GM18951 (cell line): ENCODE results near the gene CASQ1.

Experiments
- POLR2A ChIP-seq: IDR thresholded peaks from 4 replicates; pipeline ENCODE4 v1.6.1; 2011; ENCODE audit warnings: mild to moderate bottlenecking; ENCODE audit not compliant: insufficient read length, insufficient read depth; ENCODE audit errors: extremely low read depth
- in situ Hi-C: fragments of 300-500 bp; cut with MboI; formaldehyde crosslinking; loops from one replicate; pipeline ENCODE4 v1.12.0; 2022; ENCODE audit warnings: low sequenced_read_pairs, mixed read lengths, inconsistent platforms; ENCODE audit not compliant: unreplicated experiment

Gene CASQ1

DNA sequence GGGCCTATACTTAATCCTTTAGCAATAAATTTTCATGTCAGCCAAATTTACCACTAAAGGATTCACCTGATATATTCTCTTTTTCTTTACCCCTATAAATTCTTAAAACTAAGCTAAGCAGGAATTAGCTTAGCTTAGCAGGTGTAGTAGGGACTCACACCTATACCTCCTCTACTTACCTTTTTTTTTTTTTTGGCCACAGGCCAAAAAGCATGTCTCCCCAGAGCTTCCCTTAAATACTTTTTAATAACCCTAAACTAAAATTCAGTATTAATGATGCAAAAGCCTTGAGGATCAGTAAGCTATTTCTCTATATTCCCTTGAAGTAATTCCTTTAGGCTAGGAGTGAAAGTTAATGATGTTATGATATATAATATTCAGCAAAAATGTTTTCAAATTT, 38.1 kb downstream of the CASQ1 start:
- in situ Hi-C loops, result no loop called here
- TF ChIP-seq POLR2A, result no peak

DNA sequence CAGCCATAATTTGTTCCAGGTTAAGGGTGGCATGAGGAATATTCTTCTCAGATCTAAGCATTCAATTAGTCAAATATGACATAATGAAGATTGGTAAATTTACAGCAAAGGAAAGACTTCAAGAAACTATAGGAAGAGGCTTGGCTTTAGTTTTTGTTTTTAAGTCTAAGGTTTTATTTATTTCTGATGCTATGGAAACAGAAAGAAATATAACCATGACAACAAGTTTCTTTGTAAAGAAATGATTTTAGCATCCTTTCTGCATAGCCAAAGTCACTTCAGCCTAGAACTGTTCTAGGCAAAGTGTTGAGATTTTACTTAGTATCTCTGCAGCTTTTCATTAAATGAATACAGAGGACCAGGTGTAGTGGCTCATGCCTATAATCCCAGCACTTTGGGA, 42.5 kb downstream of the CASQ1 start:
- TF ChIP-seq POLR2A, result no peak
- in situ Hi-C loops, result no loop called here

DNA sequence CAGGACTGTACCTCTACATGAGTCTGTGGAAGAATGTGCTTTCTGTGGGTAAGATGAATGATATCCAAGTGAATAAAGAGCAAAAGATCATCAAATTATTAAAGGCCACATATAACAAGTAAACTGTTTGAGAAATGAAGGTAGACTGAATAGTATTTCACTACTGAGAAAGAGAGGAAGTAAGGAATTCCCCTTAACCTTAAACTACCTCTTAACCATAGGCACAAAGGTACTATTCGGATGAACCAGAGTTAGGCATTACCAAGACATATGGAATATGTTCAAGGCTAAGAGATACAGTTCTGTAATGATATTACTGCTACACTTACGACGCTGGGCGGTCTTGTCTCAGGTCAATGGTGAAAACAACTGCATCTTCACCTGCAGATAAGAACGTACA, 46.4 kb downstream of the CASQ1 start:
- in situ Hi-C loops, result no loop called here

DNA sequence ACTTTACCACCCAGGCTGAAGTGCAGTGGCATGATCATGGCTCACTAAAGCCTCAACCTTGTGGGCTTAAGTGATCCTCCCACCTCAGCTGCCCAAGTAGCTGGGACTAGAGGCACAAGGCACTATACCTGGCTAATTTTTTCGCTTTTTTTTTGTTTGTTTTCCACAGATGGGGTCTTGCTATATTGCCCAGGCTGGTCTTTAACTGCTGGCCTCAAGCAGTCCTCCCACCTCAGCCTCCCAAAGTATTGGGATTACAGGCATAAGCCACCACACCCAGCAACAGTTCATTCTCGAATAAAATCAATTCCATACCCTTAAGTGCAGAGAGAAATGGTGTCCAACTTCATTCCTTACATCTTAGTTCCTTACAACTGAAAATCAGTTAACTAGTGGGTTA, 47.2 kb downstream of the CASQ1 start:
- in situ Hi-C loops, result no loop called here

More for the DNA sequence above, 46.4 kb downstream of the CASQ1 start:
- TF ChIP-seq POLR2A, result no peak

DNA sequence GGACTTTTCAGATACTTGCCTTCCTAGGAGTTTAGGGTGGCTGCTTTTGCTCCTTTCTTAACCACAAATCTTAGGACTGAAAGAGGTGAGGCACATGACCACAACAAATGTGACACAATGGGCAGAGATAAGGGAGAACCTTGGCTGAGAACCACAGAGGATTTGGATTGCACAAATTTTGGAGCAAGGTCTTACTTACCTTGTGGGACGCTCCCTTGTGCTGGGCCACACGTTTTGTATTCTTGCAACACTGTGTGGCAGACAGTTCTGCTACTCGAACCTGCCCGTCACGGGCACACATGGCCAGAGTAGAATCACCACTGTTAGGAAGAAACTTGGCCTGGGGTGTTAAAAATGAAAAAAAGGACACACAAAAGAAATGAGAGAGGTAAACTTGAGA, 48.0 kb downstream of the CASQ1 start:
- in situ Hi-C loops, result no loop called here
- no peak for TF ChIP-seq POLR2A

More for the DNA sequence above, 47.2 kb downstream of the CASQ1 start:
- no peak for TF ChIP-seq POLR2A

DNA sequence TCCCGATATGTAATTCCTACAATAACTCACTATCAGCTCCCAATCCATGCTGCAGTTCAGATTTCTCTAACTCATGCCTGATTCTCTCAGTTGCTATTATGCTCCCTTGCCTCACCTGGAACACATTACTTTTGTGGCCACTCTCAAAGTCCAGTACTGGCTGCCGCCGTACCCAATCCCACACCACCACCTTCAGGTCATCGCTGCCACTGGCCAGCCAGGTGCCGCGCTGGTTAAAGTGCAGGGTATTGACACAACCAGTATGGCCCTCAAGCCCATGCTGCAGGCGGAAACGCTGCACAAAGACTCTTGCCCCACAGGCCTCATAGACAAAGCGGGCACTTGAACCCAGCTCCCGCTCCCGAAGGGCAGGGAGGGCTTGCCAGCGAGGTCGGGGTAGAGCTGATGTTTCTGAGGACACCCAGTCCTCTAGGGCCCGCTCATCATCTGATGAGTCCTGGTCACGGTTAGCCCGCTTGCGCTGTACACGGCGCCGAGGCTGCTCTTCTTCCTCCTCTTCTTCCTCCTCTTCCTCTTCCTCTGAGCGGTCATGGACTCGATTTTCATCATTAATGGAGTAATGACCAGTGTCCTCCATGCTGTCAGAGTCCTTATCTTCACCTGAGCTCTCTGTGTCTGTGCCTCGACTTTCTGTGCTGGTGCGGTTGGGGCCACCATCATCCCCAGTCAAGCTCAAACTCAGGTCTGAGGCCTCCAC, 49.4 kb downstream of the CASQ1 start:
- in situ Hi-C loops, result loop anchor here (10.0 kb wide), 1 partner anchor 125 kb away; the partner anchor contains the start of gene ATP1A2
- TF ChIP-seq POLR2A, result no peak

DNA sequence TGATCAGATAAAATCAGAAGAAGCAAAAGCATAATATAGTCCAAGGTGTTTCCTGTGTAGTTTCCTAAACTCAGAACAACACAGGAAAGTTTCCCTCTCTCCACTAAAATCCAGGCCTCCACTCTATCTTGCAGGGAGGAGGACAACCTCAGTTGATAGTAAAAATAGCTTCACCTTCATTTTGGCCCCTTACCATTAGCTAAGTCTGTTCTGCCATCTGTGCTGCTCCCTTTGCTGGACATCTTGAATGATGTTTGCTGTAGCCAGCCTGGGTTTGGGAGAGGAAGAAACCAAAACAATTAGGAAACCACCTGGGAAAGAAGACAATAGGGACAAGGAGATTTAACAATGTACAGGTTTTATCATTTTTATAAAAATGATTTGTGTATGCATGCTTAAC, 53.4 kb downstream of the CASQ1 start:
- no peak for TF ChIP-seq POLR2A
- in situ Hi-C loops, result loop anchor here (10.0 kb wide), 1 partner anchor 129 kb away; the partner anchor contains the start of gene ATP1A2

DNA sequence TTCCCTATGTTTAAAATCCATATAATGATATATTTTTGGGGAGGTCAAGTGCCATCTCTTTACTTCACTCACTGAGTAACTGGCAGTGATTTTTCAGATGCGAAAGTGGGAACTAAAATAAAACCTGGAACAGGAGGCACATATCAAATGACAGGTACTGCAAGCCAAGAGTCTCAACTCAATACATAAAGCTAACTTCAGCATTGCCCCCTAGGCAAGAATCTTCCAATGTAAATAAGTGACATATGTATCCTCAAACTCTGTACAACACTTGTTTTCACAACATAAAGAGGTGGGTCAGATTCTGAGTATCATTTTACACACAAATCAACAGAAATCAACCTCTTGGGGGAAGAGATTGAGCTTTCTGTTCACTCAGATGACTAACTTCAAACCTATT, 53.8 kb downstream of the CASQ1 start:
- in situ Hi-C loops, result loop anchor here (10.0 kb wide), 1 partner anchor 129 kb away; the partner anchor contains the start of gene ATP1A2
- TF ChIP-seq POLR2A, result no peak

- no peak for TF ChIP-seq POLR2A
- in situ Hi-C loops, result loop anchor here (10.0 kb wide), 1 partner anchor 131 kb away; the partner anchor contains the start of gene ATP1A2
Measured at GRCh38 chr1:160245434-160245833, 55.1 kb downstream of the CASQ1 start.

DNA sequence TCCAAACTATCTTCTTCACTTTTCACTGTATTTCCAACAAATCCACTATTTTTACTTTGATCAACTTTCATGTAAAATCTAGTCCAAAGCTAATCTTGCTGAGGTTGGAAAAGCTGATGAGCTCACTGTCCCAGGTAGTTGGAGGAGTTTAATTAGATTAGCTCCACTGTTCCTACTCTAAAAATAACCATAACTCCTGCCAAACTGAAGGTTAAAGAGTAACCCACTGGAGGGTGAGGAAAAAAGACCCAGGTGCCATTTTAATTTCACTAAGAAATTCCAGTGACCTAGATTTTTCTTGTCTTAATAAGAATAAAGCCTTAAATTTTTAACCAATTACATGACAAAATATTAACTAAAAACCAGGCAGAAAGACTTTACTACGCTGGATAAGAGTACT, 56.7 kb downstream of the CASQ1 start:
- in situ Hi-C loops, result loop anchor here (10.0 kb wide), 1 partner anchor 132 kb away; the partner anchor contains the start of gene ATP1A2
- no peak for TF ChIP-seq POLR2A

GRCh38 chr1:160251011-160251410, 60.6 kb downstream of the CASQ1 start:
- in situ Hi-C loops, result no loop called here
- no peak for TF ChIP-seq POLR2A
